Right lobe of liver (tissue), 6 donors: ENCODE results near the gene KAT6B. TPM values are rescaled to one million over a fixed set of nuclear protein-coding genes. Genes with fewer than 3 reads are reported as not detected.

Experiments used
- ATAC-seq, 4 donors: fragments of 200-7000 bp; cut with Tn5 transposase; one replicate each; pipeline ENCODE4 v1.9.1; 2020; ENCODE audit warnings: mild to moderate bottlenecking in 4 of 4, moderate library complexity in 4 of 4
- DNase-seq, 3 donors: peaks; one replicate each; pipeline ENCODE4 v3.0.0-alpha.2; 2020
- H3K27ac ChIP-seq, 3 donors: fragments of 200-600 bp; one replicate each; pipeline ENCODE4 v1.8.0; 2022
- H3K27me3 ChIP-seq, 2 donors: fragments of 200-600 bp; one replicate each; pipeline ENCODE4 v1.8.0; 2022
- H3K36me3 ChIP-seq, 4 donors: fragments of 200-600 bp; sonication (generic) in 1 of 4; one replicate each; pipeline versions ENCODE4 v1.5.1 to v1.8.0; 2017 to 2022; ENCODE audit warnings: control low read depth in 1 of 4
- H3K4me1 ChIP-seq, 4 donors: fragments of 200-600 bp; sonication (generic) in 1 of 4; one replicate each; pipeline versions ENCODE4 v1.5.1 to v1.8.0; 2017 to 2022; ENCODE audit warnings: control low read depth in 1 of 4
- H3K4me3 ChIP-seq, 3 donors: fragments of 200-600 bp; one replicate each; pipeline ENCODE4 v1.8.0; 2022
- H3K9me3 ChIP-seq, 4 donors: fragments of 200-600 bp; sonication (generic) in 1 of 4; one replicate each; pipeline versions ENCODE4 v1.5.1 to v1.8.0; 2017 to 2022; ENCODE audit warnings: control low read depth in 1 of 4
- POLR2A ChIP-seq: fragments of 450-650 bp; IDR thresholded peaks from one replicate; pipeline ENCODE4 v1.6.1; 2017; ENCODE audit warnings: antibody characterized with exemption, mild to moderate bottlenecking
- WGBS: methylation state at CpG from one replicate; pipeline ENCODE4 v1.1.6; 2018; ENCODE audit warnings: low coverage, low lambda C conversion rate; ENCODE audit not compliant: insufficient coverage; ENCODE audit errors: missing lambda C conversion rate; 5-methylcytosine and 5-hydroxymethylcytosine counted together
- intact Hi-C, 2 donors: fragments of 100-400 bp; cut with DNase I; formaldehyde crosslinking; loops; one replicate each; pipeline versions ENCODE4 v1.11.2 to v1.14.1; 2022
- total RNA-seq, 6 experiments: library from RNA; depleted of rRNA in 2 of 6; stranded (reverse); fragments of >200 nt in 2 of 6; fragmentation: NEBNext Ultra II Directional in 3 of 6; extraction: Animal tissue kit (Norgen Biotek cat#: 25700) in 3 of 6; gene quantifications; one replicate each; pipeline versions ENCODE4 v1.1.0 to v1.2.4, GENCODE V29; 2016 to 2023
- TF ChIP-seq, protein P1 (sequence below), 4 donors: fragments of 200-600 bp in 3 of 4; fragments of 450-650 bp in 1 of 4; IDR thresholded peaks; one replicate each; pipeline versions ENCODE4 v1.5.1 to v1.8.0; 2016 to 2022; ENCODE audit warnings: antibody characterized with exemption in 4 of 4, mild to moderate bottlenecking in 2 of 4
- donor health status: DM: no; HTN: yes; CAD: no.
- donor health status: DM: no; HTN: no; CAD: no.
- donor health status: DM: no; HTN: no; CAD: no.
- donor health status: DM: no; HTN: yes; CAD: no.
- donor health status: DM: no; HTN: yes; CAD: no.

The KAT6B gene
- total RNA-seq, 6 experiments from 2014 or later, result 9.2 to 17.1 (median 10.3) TPM

DNA sequence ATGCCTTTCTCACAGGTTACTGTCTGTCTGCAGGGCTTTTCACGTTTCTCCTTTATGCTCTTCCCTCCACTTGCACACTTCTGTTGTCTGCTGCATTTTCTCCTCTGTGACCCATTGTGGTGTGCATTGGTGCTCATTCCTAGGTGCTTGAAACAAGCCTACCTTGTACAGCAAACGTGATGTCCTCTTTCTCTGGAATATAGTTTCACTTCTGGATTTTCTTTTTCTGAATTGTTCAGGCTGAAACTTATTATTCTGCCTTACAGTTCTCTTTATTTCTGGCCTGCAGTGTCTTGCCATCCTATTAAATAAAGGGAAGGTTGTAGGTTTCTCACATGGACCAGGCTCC is 156.2 kb downstream of the KAT6B start:
- Histone ChIP-seq H3K27me3 (no peaks in the 10 kb centered on the region), H3K36me3 (peaks cover 0 to 3% (median 0%) of the 10 kb centered on the region in 4 donors), H3K4me3 (no peak overlapping the region), H3K9me3 (no peaks in the 10 kb centered on the region), H3K4me1 (peaks cover 0 to 19% (median 5%) of the 10 kb centered on the region in 4 donors), H3K27ac (peak overlapping the region in 2 of 3 donors; percentile 52 to 73)
- TF ChIP-seq, protein P1, sequence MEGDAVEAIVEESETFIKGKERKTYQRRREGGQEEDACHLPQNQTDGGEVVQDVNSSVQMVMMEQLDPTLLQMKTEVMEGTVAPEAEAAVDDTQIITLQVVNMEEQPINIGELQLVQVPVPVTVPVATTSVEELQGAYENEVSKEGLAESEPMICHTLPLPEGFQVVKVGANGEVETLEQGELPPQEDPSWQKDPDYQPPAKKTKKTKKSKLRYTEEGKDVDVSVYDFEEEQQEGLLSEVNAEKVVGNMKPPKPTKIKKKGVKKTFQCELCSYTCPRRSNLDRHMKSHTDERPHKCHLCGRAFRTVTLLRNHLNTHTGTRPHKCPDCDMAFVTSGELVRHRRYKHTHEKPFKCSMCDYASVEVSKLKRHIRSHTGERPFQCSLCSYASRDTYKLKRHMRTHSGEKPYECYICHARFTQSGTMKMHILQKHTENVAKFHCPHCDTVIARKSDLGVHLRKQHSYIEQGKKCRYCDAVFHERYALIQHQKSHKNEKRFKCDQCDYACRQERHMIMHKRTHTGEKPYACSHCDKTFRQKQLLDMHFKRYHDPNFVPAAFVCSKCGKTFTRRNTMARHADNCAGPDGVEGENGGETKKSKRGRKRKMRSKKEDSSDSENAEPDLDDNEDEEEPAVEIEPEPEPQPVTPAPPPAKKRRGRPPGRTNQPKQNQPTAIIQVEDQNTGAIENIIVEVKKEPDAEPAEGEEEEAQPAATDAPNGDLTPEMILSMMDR (IDR thresholded peaks at IDR 0.05), result no peak
- TF ChIP-seq POLR2A, result no peak
- DNase-seq (no peak), ATAC-seq (no peak)
- WGBS, result 82% methylated on average over 2 of the region's 2 CpGs
- intact Hi-C loops, result no loop called here

DNA sequence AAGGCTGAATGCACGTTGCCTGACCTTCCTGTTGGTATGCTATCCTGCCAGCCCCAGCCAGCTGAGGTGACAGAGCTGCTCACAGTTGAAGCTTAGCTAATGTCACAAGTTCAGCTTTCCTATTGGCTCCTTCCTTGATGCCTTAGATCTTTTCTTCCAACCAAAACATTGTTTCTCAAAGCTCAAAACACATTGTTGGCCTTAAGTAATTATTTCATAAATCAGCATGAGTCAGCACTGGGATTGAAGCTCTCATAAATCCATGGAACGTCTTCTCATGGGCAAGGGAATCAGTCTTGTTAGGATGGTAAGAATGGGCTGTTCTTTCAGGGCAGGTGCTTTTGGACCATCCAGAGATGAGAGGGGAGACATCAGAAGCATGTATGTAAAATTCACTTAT is 157.0 kb downstream of the KAT6B start:
- TF ChIP-seq, protein P1 (IDR thresholded peaks at IDR 0.05), result no peak
- TF ChIP-seq POLR2A, result no peak
- DNase-seq (no peak), ATAC-seq (no peak)
- Histone ChIP-seq H3K4me3 (no peak overlapping the region), H3K27ac (no peak overlapping the region), H3K27me3 (no peaks in the 10 kb centered on the region), H3K9me3 (no peaks in the 10 kb centered on the region), H3K36me3 (peaks cover 0 to 3% (median 0%) of the 10 kb centered on the region in 4 donors), H3K4me1 (peaks cover 0 to 27% (median 6%) of the 10 kb centered on the region in 4 donors)
- intact Hi-C loops, result no loop called here
- 74% methylated on average over 2 of the region's 2 CpGs for WGBS

DNA sequence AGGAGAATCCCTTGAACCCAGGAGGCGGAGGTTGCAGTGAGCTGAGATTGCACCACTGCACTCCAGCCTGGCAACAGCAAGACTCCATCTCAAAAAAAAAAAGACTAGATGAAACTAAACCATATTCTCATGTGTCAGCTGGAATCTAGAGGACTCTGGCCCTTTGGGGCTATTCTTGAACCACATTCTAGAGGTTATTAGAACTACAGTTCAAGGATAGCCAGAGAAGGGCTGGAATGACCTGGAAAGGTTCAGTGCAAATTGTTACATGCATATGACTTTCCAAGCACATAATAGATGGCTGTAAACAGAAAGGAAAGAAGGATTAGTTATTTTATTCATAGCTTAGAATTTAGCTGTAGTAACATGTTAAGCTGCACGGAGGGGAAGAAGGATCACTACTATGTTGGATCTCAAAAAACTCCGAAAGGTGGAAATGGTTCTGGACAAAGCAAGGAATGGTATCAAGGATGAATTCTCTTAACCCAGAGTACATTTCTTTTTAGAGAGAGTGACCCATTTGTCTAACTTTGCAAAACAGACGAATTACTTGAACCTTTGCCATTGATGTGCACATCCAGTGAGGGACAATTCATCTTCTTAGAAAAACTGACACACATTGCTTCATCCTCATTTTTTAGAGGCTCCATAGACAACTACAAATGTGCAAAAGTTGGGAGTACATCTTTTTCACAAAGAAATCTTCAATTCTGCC is 161.1 kb downstream of the KAT6B start:
- peaks cover 0 to 24% (median 8%) of the 10 kb centered on the region in 4 donors for H3K4me1 ChIP-seq
- DNase-seq (no peak), ATAC-seq (peak in 2 of 4 donors; percentile 35 to 68)
- no peak for TF ChIP-seq POLR2A
- TF ChIP-seq, protein P1 (IDR thresholded peaks at IDR 0.05), result no peak
- no peak overlapping the region for H3K4me3 ChIP-seq
- H3K27ac ChIP-seq, result peak overlapping the region in 1 of 3 donors; percentile 22
- intact Hi-C loops, result no loop called here
- no peaks in the 10 kb centered on the region for H3K9me3 ChIP-seq
- WGBS, result 75% methylated on average over 4 of the region's 4 CpGs
- H3K27me3 ChIP-seq, result no peaks in the 10 kb centered on the region
- peaks cover 0 to 3% (median under 1%) of the 10 kb centered on the region in 4 donors for H3K36me3 ChIP-seq

DNA sequence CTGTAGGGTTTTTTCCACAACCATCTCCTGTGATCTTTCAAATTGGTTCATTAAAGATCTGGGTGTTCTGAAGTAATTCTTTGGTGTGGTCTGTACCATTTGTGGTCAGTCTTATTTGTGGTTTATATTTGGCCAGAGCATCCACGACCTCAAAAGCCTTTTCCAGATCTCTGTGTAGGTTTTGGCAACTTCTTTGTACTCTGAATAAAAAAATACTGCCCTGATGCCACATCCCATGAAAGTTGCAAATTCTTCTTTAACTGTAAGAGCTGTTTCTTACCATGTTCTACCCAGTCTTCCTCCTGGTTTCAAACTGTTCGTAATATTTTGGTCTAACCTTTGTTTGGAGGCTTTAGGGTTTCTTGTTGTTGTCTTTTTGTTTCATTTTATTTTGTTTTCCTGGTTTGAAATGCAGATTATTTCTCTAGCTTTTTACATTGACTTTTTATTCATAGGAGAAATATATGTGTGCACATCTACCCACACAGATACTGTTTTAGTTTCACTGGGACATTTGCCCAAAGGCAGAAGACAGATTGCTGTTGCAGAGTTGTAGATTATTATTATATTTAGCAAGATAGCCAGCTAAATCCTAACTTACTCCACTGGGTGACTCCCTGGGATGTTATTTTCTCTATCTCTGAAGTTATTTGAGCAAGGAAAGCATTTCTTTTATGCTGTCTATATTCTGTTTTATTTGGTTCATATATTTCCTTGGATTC is 161.8 kb downstream of the KAT6B start:
- Histone ChIP-seq H3K27ac (peak overlapping the region in 1 of 3 donors; percentile 22), H3K36me3 (peaks cover 0 to 7% (median 2%) of the 10 kb centered on the region in 4 donors), H3K4me1 (peaks cover 0 to 20% (median 6%) of the 10 kb centered on the region in 4 donors), H3K27me3 (no peaks in the 10 kb centered on the region), H3K9me3 (no peaks in the 10 kb centered on the region), H3K4me3 (no peak overlapping the region)
- 47% methylated on average over 2 of the region's 2 CpGs for WGBS
- no peak for TF ChIP-seq POLR2A
- intact Hi-C loops, result no loop called here
- DNase-seq, result no peak
- ATAC-seq, result peak in 1 of 4 donors; percentile 57
